Measurements from ENCODE around the gene FPR1. TPM values are rescaled to one million over a fixed set of nuclear protein-coding genes. Genes with fewer than 3 reads are reported as not detected.

Gene FPR1
- polyA plus RNA-seq, 3 donors = 372 to 1,265 (median 991) TPM

DNA sequence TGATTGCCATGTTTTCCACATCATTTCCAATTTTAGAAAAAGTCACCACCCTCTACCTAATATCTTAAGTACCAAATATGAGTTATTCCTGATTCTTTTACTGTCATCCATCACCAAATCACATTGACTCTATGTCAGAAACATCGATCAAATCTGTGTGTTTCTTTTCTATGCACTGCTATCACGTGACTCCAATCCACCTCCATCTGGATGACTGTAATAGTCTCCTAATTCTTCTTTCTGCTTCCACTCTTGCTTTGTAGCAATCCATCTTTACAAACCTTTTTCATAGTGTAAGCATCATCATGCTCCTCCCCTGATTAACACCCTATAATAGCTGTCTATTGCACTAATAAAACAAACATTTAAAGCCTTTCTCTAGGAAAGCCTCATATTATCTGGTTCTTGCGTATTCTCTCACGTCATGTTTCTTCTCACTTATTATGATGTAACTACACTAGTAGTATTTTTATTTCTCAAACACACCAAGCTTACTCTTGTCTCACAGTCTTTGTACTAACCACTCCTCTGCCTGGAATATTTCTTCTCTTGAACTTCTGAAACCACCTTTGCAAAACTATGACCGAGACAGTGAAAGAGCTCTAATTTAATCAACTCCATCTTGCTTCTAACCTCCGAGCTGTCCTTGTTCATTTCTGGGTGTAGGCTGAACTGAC lies 32.6 kb upstream of the FPR1 start:
- Mint-ChIP-seq H3K27me3 (ENCODE audit: low read depth in 3 of 3) (peaks cover 0 to 2% (median 0%) of the 10 kb centered on the region in 3 donors), H3K36me3 (no peaks in the 10 kb centered on the region), H3K27ac (no peak overlapping the region), H3K4me3 (no peak overlapping the region), H3K4me1 (peaks cover 53% of the 10 kb centered on the region), H3K9me3 (peaks cover 2 to 7% (median 4%) of the 10 kb centered on the region in 7 donors)
- no peak overlapping the region for H2AFZ ChIP-seq (ENCODE audit: insufficient read depth, low read depth, low read length, poor library complexity, severe bottlenecking)
- no peaks in the 10 kb centered on the region for H3K79me2 ChIP-seq (ENCODE audit: insufficient read depth, low read length)
- H3K4me3 ChIP-seq (replicated peaks in 1 of 3; ENCODE audit: low read depth in 2 of 3, low read length in 3 of 3) = no peak overlapping the region
- peak overlapping the region; percentile 61 for H3K9ac ChIP-seq (ENCODE audit: insufficient read depth, low read length, poor library complexity, severe bottlenecking)
- peak in 2 of 3 donors; percentile 31 to 41 for DNase-seq
- H3K4me2 ChIP-seq (replicated peaks; ENCODE audit: extremely low read depth, low read length, poor library complexity, severe bottlenecking) = peak overlapping the region; percentile 24
- no peaks in the 10 kb centered on the region for H3K9me3 ChIP-seq (replicated peaks in 1 of 2; ENCODE audit: control insufficient read depth in 1 of 2, insufficient read depth in 1 of 2, low read length in 2 of 2)
- WGBS (ENCODE audit: insufficient coverage) = 89% methylated on average over 2 of the region's 6 CpGs
- H3K27me3 ChIP-seq (ENCODE audit: control insufficient read depth in 2 of 2, insufficient read depth in 2 of 2, low read length in 2 of 2) = no peaks in the 10 kb centered on the region
- intact Hi-C loops (cut with micrococcal nuclease) = loop anchor here (2.0 to 5.0 kb wide), 2 partner anchors 41 to 127 kb away; no protein-coding TSS in a partner anchor
- no peak for TF ChIP-seq CTCF (IDR thresholded peaks at IDR 0.05)
- no peaks in the 10 kb centered on the region for H4K20me1 ChIP-seq (ENCODE audit: insufficient read depth, low read length)
- H3K27ac ChIP-seq (ENCODE audit: low read depth in 1 of 2, low read length in 2 of 2) = peak overlapping the region; percentile 50 to 98
- H3K4me1 ChIP-seq (ENCODE audit: control insufficient read depth in 1 of 2, insufficient read depth in 2 of 2, low read length in 2 of 2) = peaks cover 92 to 95% of the 10 kb centered on the region in 2 donors
- H3K36me3 ChIP-seq (replicated peaks in 1 of 2; ENCODE audit: control insufficient read depth in 1 of 2, insufficient read depth in 2 of 2, low read length in 2 of 2) = no peaks in the 10 kb centered on the region

GRCh38 chr19:51783372-51783771 lies 31.7 kb upstream of the FPR1 start:
- 0% methylated on average over 1 of the region's 3 CpGs for WGBS (ENCODE audit: insufficient coverage)
- Mint-ChIP-seq H3K4me1 (peaks cover 57% of the 10 kb centered on the region), H3K36me3 (no peaks in the 10 kb centered on the region), H3K4me3 (no peak overlapping the region), H3K9me3 (peaks cover 2 to 7% (median 4%) of the 10 kb centered on the region in 7 donors), H3K27me3 (ENCODE audit: low read depth in 3 of 3) (peaks cover 0 to 3% (median 0%) of the 10 kb centered on the region in 3 donors), H3K27ac (no peak overlapping the region)
- Histone ChIP-seq H3K79me2 (ENCODE audit: insufficient read depth, low read length) (no peaks in the 10 kb centered on the region), H3K27me3 (ENCODE audit: control insufficient read depth in 2 of 2, insufficient read depth in 2 of 2, low read length in 2 of 2) (no peaks in the 10 kb centered on the region), H3K27ac (ENCODE audit: low read depth in 1 of 2, low read length in 2 of 2) (peak overlapping the region in 1 of 2 donors; percentile 98), H3K4me1 (ENCODE audit: control insufficient read depth in 1 of 2, insufficient read depth in 2 of 2, low read length in 2 of 2) (peaks cover 92 to 95% of the 10 kb centered on the region in 2 donors), H3K4me2 (replicated peaks; ENCODE audit: extremely low read depth, low read length, poor library complexity, severe bottlenecking) (no peak overlapping the region), H3K9ac (ENCODE audit: insufficient read depth, low read length, poor library complexity, severe bottlenecking) (peak overlapping the region; percentile 61), H3K4me3 (replicated peaks in 1 of 3; ENCODE audit: low read depth in 2 of 3, low read length in 3 of 3) (no peak overlapping the region), H4K20me1 (ENCODE audit: insufficient read depth, low read length) (no peaks in the 10 kb centered on the region), H3K36me3 (replicated peaks in 1 of 2; ENCODE audit: control insufficient read depth in 1 of 2, insufficient read depth in 2 of 2, low read length in 2 of 2) (no peaks in the 10 kb centered on the region), H2AFZ (ENCODE audit: insufficient read depth, low read depth, low read length, poor library complexity, severe bottlenecking) (no peak overlapping the region), H3K9me3 (replicated peaks in 1 of 2; ENCODE audit: control insufficient read depth in 1 of 2, insufficient read depth in 1 of 2, low read length in 2 of 2) (no peaks in the 10 kb centered on the region)
- DNase-seq = peak; percentile 80 to 88 (median 86)
- intact Hi-C loops (cut with micrococcal nuclease) = loop anchor here in 1 of 2 donors (5.0 kb wide), 1 partner anchor 126 kb away; no protein-coding TSS in a partner anchor
- TF ChIP-seq CTCF (IDR thresholded peaks at IDR 0.05) = peak; percentile 77
